ENCODE results near the gene OR2L8.

Gene OR2L8

GRCh38 chr1:247992986-247993385 is 44.3 kb downstream of the OR2L8 start:
- no peak for DNase-seq

- no peak for DNase-seq
Observed at GRCh38 chr1:247998811-247999210, 50.2 kb downstream of the OR2L8 start.

Data from CD4-positive, alpha-beta T cell treated with Interleukin-1 beta for 1 hour (primary cell).